Thyroid gland (tissue), 4 donors: ENCODE measurements around the gene PMF1.
"Not testable (repeated sequence)": the region's sequence is repeated elsewhere in the genome, so short reads cannot be mapped to it uniquely, and the experiment has no call there.

ENCODE experiments used
- POLR2A ChIP-seq, 2 donors: fragments of 450-650 bp; IDR thresholded peaks; one replicate each; pipeline ENCODE4 v1.6.1; 2017; ENCODE audit warnings: antibody characterized with exemption in 2 of 2, mild to moderate bottlenecking in 2 of 2, moderate library complexity in 1 of 2
- TF ChIP-seq, protein P1 (sequence below), 6 experiments: fragments of 200-600 bp in 3 of 6; fragments of 450-650 bp in 3 of 6; sonication (generic) in 3 of 6; IDR thresholded peaks; one replicate each; pipeline ENCODE4 v1.5.1; 2016 to 2019; ENCODE audit warnings: antibody characterized with exemption in 6 of 6, mild to moderate bottlenecking in 2 of 6, inconsistent platforms in 1 of 6, moderate library complexity in 1 of 6

DNA sequence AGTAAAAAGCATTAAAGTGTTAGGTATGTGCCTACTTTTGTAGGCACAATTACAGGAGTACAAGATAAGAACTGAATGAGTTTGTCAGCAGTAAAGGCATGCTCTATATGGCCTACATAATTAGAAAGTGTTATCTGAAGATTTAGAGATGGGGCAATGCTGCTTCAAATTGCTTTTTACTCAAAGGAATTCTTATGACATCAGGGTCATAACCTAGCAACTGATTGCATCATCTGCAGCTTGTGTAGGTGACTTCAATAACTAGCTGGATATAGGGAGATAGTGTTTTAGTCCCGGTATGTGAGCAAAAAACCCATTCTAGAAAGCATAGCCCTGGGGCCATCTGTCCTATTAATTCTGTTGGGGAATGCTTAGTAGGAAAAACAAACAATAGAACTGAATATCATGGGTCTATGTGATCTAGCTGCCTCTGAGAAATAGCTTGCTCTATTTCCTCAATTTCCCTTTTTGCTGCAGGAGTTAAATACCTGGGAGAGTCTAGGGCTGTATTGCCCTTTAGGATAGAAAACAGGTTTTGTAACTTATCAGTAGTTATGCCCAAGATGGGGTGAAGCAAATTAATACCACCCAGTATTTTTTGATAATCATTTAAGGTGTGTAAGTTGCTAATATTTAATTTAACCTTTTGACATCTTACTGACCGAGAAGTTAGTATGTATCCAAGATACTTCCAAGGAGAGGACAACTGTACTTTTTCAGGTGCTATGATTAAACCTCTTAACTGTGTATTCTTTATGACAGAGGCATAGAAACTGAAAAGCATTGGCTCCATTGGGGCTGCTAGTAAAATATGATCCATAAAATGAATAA, 26.2 kb upstream of the PMF1 start:
- not testable (repeated sequence) for TF ChIP-seq POLR2A (IDR thresholded peaks at IDR 0.05)
- TF ChIP-seq, protein P1, sequence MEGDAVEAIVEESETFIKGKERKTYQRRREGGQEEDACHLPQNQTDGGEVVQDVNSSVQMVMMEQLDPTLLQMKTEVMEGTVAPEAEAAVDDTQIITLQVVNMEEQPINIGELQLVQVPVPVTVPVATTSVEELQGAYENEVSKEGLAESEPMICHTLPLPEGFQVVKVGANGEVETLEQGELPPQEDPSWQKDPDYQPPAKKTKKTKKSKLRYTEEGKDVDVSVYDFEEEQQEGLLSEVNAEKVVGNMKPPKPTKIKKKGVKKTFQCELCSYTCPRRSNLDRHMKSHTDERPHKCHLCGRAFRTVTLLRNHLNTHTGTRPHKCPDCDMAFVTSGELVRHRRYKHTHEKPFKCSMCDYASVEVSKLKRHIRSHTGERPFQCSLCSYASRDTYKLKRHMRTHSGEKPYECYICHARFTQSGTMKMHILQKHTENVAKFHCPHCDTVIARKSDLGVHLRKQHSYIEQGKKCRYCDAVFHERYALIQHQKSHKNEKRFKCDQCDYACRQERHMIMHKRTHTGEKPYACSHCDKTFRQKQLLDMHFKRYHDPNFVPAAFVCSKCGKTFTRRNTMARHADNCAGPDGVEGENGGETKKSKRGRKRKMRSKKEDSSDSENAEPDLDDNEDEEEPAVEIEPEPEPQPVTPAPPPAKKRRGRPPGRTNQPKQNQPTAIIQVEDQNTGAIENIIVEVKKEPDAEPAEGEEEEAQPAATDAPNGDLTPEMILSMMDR (IDR thresholded peaks at IDR 0.05), result not testable (repeated sequence)
